IPS DF 6.9 (cell line): Measurements from ENCODE around the gene CNTNAP2.

Experiments
- DNase-seq: peaks from one replicate; pipeline ENCODE4 v3.0.0-alpha.2; 2013; ENCODE audit warnings: low read depth, low spot score
- H3K27ac ChIP-seq: one replicate; pipeline ENCODE4 v1.5.1; 2013; ENCODE audit warnings: low read length, control low read depth
- H3K27me3 ChIP-seq: 2 replicates; pipeline ENCODE4 v1.6.1; 2013; ENCODE audit warnings: mild to moderate bottlenecking, low read length; ENCODE audit not compliant: control insufficient read depth, insufficient read depth
- H3K36me3 ChIP-seq: 2 replicates; pipeline ENCODE4 v1.6.1; 2013; ENCODE audit warnings: low read length; ENCODE audit not compliant: control insufficient read depth, insufficient read depth
- H3K4me1 ChIP-seq: 2 replicates; pipeline ENCODE4 v1.6.1; 2013; ENCODE audit warnings: low read length; ENCODE audit not compliant: control insufficient read depth, insufficient read depth
- H3K4me3 ChIP-seq: 2 replicates; pipeline ENCODE4 v1.5.1; 2013; ENCODE audit warnings: mild to moderate bottlenecking, low read length
- H3K9me3 ChIP-seq: 2 replicates; pipeline ENCODE4 v1.6.1; 2013; ENCODE audit warnings: low read length, inconsistent platforms; ENCODE audit not compliant: control insufficient read depth, insufficient read depth
- WGBS: extraction: QIAGEN DNeasy Blood & Tissue Kit; methylation state at CpG from one replicate; pipeline ENCODE4 v1.1.7; 2013; ENCODE audit warnings: mixed read lengths, missing lambda C conversion rate; ENCODE audit not compliant: insufficient read length, insufficient coverage; 5-methylcytosine and 5-hydroxymethylcytosine counted together

CNTNAP2 gene

GRCh38 chr7:147869456-147869855, 1752.9 kb downstream of the CNTNAP2 start:
- no peak for DNase-seq
- H3K4me1 ChIP-seq, result no peaks in the 10 kb centered on the region
- no peaks in the 10 kb centered on the region for H3K36me3 ChIP-seq
- H3K27me3 ChIP-seq, result no peaks in the 10 kb centered on the region
- H3K27ac ChIP-seq, result no peak overlapping the region
- no CpG with 5 or more reads among the region's 2 CpGs for WGBS
- no peak overlapping the region for H3K4me3 ChIP-seq
- H3K9me3 ChIP-seq, result no peaks in the 10 kb centered on the region

DNA sequence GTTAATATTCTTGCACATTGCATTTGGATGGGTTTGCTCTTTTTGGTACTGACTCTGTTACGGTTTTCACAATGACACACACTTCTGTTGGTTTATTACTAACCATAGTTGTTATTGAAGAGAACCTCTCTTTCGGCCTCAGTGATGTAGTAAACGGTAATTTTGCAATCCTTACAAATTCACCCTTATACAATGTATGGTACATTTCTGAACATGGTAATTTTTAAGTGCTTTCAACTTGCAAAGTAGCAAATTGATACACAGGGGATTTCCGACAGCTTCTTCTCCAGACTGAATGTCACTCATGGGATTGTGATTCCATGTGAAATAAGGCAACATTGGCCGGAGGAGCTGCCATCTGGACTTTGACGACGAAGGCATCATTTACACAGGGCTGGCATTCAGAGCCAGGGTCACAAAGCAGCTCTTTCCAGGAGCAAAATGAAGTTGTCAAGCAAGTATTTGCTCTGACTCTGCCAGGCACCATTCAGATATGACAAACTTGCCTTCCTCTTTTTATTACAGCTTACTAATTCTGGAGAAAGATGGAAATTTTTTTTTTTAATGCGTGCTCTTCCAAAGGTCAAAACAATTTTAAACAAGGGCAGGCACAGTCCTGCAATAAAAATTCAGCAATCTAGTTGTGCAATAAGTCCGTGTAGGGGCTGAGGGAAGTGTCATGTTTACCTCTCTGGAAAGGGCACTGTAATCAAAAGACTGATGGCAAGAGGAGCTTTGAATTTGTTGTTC, 1762.5 kb downstream of the CNTNAP2 start:
- no peaks in the 10 kb centered on the region for H3K36me3 ChIP-seq
- H3K27me3 ChIP-seq, result no peaks in the 10 kb centered on the region
- no peak for DNase-seq
- no peaks in the 10 kb centered on the region for H3K9me3 ChIP-seq
- no CpG with 5 or more reads among the region's 9 CpGs for WGBS
- H3K27ac ChIP-seq, result no peak overlapping the region
- H3K4me1 ChIP-seq, result no peaks in the 10 kb centered on the region
- H3K4me3 ChIP-seq, result no peak overlapping the region

DNA sequence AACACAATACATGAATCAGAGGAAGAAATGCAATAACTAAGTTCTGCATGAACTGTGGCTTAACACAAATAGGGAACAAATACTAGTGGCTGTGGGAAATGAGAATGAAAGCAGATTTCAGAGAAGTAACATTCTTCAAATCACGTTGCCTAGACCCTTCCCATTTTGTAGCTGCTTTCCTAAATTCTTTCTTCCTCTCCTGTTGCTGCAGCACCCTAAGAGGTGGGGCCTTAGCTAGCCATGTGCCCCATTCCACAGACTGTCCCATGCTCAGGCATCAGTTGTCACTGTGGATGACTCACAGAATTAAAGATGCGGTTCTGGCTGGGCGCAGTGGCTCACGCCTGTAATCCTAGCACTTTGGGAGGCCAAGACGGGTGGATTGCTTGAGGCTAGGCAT, 1769.3 kb downstream of the CNTNAP2 start:
- no peak for DNase-seq
- Histone ChIP-seq H3K4me1 (no peaks in the 10 kb centered on the region), H3K9me3 (no peaks in the 10 kb centered on the region), H3K27ac (no peak overlapping the region), H3K36me3 (no peaks in the 10 kb centered on the region), H3K4me3 (no peak overlapping the region), H3K27me3 (no peaks in the 10 kb centered on the region)
- WGBS, result no CpG with 5 or more reads among the region's 5 CpGs

DNA sequence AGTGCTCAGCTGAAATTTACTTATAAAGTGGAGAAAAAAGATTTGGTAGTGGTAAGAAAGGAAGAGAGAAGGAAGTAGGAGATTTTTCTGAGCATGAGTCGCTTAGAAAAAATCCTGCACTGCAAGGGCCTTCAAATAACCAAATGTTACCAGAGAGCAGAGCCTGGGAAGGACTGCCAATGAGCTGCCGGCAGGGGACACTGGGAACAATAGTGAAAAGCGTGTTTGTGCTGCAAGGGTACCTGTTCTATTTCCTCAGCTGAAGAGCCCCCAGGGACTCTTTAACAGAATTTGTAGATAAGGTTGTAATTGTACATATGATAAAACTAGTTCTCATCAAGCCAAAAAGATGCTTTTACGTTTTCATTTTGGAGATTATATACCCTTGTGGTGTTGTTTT, 1777.7 kb downstream of the CNTNAP2 start:
- Histone ChIP-seq H3K4me3 (no peak overlapping the region), H3K27ac (no peak overlapping the region), H3K27me3 (no peaks in the 10 kb centered on the region), H3K36me3 (no peaks in the 10 kb centered on the region), H3K9me3 (no peaks in the 10 kb centered on the region), H3K4me1 (no peaks in the 10 kb centered on the region)
- DNase-seq, result no peak
- WGBS, result no CpG with 5 or more reads among the region's 4 CpGs

DNA sequence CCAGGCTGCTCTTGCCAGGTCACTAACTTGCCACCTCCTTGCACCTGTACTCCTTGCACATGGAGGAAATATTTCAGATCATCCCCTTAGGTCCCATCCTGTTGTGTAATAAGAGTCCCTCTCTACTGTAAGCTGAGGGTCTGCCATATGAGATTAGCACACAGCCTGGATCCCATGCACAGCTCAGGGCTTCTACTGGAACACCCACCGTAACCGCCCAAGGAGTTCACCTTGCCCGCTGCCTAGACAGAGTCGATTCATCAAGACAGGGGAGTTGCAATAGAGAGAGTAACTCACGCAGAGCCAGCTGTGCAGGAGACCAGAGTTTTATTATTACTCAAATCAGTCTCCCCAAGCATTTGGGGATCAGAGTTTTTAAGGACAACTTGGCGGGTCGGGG, 1779.5 kb downstream of the CNTNAP2 start:
- H3K9me3 ChIP-seq, result no peaks in the 10 kb centered on the region
- no peak overlapping the region for H3K27ac ChIP-seq
- no peaks in the 10 kb centered on the region for H3K27me3 ChIP-seq
- WGBS, result no CpG with 5 or more reads among the region's 7 CpGs
- H3K36me3 ChIP-seq, result no peaks in the 10 kb centered on the region
- no peak overlapping the region for H3K4me3 ChIP-seq
- H3K4me1 ChIP-seq, result no peaks in the 10 kb centered on the region
- DNase-seq, result no peak

GRCh38 chr7:147903536-147904218, 1787.1 kb downstream of the CNTNAP2 start:
- Histone ChIP-seq H3K27me3 (no peaks in the 10 kb centered on the region), H3K9me3 (no peaks in the 10 kb centered on the region), H3K36me3 (no peaks in the 10 kb centered on the region), H3K4me3 (no peak overlapping the region), H3K27ac (no peak overlapping the region), H3K4me1 (no peaks in the 10 kb centered on the region)
- DNase-seq, result no peak
- no CpG with 5 or more reads among the region's 13 CpGs for WGBS

GRCh38 chr7:147904219-147904576, 1787.6 kb downstream of the CNTNAP2 start:
- no peak overlapping the region for H3K27ac ChIP-seq
- DNase-seq, result no peak
- H3K27me3 ChIP-seq, result no peaks in the 10 kb centered on the region
- no peaks in the 10 kb centered on the region for H3K9me3 ChIP-seq
- H3K4me3 ChIP-seq, result no peak overlapping the region
- H3K36me3 ChIP-seq, result no peaks in the 10 kb centered on the region
- WGBS, result no CpG with 5 or more reads among the region's 3 CpGs
- no peaks in the 10 kb centered on the region for H3K4me1 ChIP-seq

- DNase-seq, result no peak
- Histone ChIP-seq H3K4me3 (no peak overlapping the region), H3K36me3 (no peaks in the 10 kb centered on the region), H3K27me3 (no peaks in the 10 kb centered on the region), H3K9me3 (no peaks in the 10 kb centered on the region), H3K27ac (no peak overlapping the region), H3K4me1 (peaks cover 2% of the 10 kb centered on the region; the same call in 1 of the 2 replicates)
- WGBS, result no CpG with 5 or more reads among the region's 10 CpGs
Observed at GRCh38 chr7:147909431-147910148, 1793.0 kb downstream of the CNTNAP2 start.

GRCh38 chr7:147911201-147911601, 1794.6 kb downstream of the CNTNAP2 start:
- Histone ChIP-seq H3K4me3 (no peak overlapping the region), H3K27me3 (no peaks in the 10 kb centered on the region), H3K4me1 (peaks cover 2% of the 10 kb centered on the region; the same call in 1 of the 2 replicates), H3K36me3 (no peaks in the 10 kb centered on the region), H3K9me3 (no peaks in the 10 kb centered on the region), H3K27ac (no peak overlapping the region)
- DNase-seq, result no peak
- WGBS, result no CpG with 5 or more reads among the region's 3 CpGs

GRCh38 chr7:147912291-147912690, 1795.7 kb downstream of the CNTNAP2 start:
- Histone ChIP-seq H3K9me3 (no peaks in the 10 kb centered on the region), H3K27ac (no peak overlapping the region), H3K4me1 (peaks cover 2% of the 10 kb centered on the region; the same call in 1 of the 2 replicates), H3K36me3 (no peaks in the 10 kb centered on the region), H3K4me3 (no peak overlapping the region), H3K27me3 (no peaks in the 10 kb centered on the region)
- no CpG with 5 or more reads among the region's 2 CpGs for WGBS
- no peak for DNase-seq
